K562 (cell line): ENCODE measurements around the gene SLC32A1. TPM values are rescaled to one million over a fixed set of nuclear protein-coding genes. Genes with fewer than 3 reads are reported as not detected.

Source experiments
- ATAC-seq: fragments of 200-7000 bp; cut with Tn5 transposase; 3 replicates; pipeline ENCODE4 v1.9.1; 2020; ENCODE audit warnings: moderate library complexity
- BruUV-seq: library from RNA; stranded (reverse); fragments of 400-500 nt; replicated peaks from 2 replicates; lab custom pipeline; 2021; lab: Mats Ljungman, UMichigan
- CTCF ChIA-PET: fragments of 300-600 bp; formaldehyde crosslinking; extraction: SDS; loops from one replicate; lab custom pipeline; 2021; ENCODE audit warnings: low intra/inter-chr PET ratio; lab: Yijun Ruan, JAX
- POLR2A ChIA-PET: fragments of 300-600, 350-650 bp; sonication (Branson Sonifier 250); formaldehyde crosslinking; extraction: SDS; loops from one replicate; lab custom pipeline; 2021; ENCODE audit warnings: antibody characterized with exemption, inconsistent platforms; lab: Yijun Ruan, JAX
- DNase-seq, 4 experiments: peaks; one replicate each; pipeline versions ENCODE4 v3.0.0 to v3.0.0-alpha.2; 2011 to 2018; ENCODE audit warnings: low spot score in 3 of 4, mixed read lengths in 3 of 4; ENCODE audit errors: extremely low read depth in 1 of 4
- FAIRE-seq: peaks from 2 replicates; lab custom pipeline; 2011; peaks lifted over from hg19 to GRCh38; lab: Jason Lieb, UNC
- H2AFZ ChIP-seq: 2 replicates; pipeline ENCODE4 v1.6.0; 2011; ENCODE audit warnings: low read depth, low read length, control low read depth, inconsistent platforms
- H3K27ac ChIP-seq: fragments of 200-600 bp; 3 replicates; pipeline ENCODE4 v1.8.0; 2011; ENCODE audit warnings: low read depth, mild to moderate bottlenecking, control low read depth, inconsistent platforms, low read length, moderate library complexity, mixed read lengths; ENCODE audit errors: extremely low read depth
- H3K27me3 ChIP-seq, 2 experiments: fragments of 300-600 bp in 1 of 2; 2 replicates in 1 of 2; 3 replicates in 1 of 2; pipeline versions ENCODE4 v1.6.0 to v1.8.0; 2011; ENCODE audit warnings: inconsistent platforms in 2 of 2, low read length in 2 of 2, mild to moderate bottlenecking in 1 of 2, mixed read lengths in 1 of 2, moderate library complexity in 1 of 2; ENCODE audit not compliant: control insufficient read depth in 2 of 2, insufficient read depth in 2 of 2
- H3K36me3 ChIP-seq: fragments of 300-600 bp; 3 replicates; pipeline ENCODE4 v1.8.0; 2011; ENCODE audit warnings: mild to moderate bottlenecking, low read length, inconsistent platforms; ENCODE audit not compliant: control insufficient read depth, insufficient read depth
- H3K4me1 ChIP-seq, 2 experiments: fragments of 200-600 bp in 1 of 2; replicated peaks in 1 of 2; 2 replicates in 1 of 2; 3 replicates in 1 of 2; pipeline versions ENCODE4 v1.5.1 to v1.8.0; 2011; ENCODE audit warnings: inconsistent platforms in 2 of 2, low read length in 2 of 2, mild to moderate bottlenecking in 1 of 2, mixed read lengths in 1 of 2, moderate library complexity in 1 of 2; ENCODE audit not compliant: control insufficient read depth in 2 of 2, insufficient read depth in 2 of 2
- H3K4me2 ChIP-seq: 2 replicates; pipeline ENCODE4 v1.6.1; 2011; ENCODE audit warnings: low read length, control low read depth, inconsistent platforms, mixed read lengths; ENCODE audit not compliant: insufficient read depth
- H3K4me3 ChIP-seq: fragments of 200-600 bp; sonication (generic), shearing (Covaris generic); 2 replicates; pipeline ENCODE4 v1.5.1; 2016; ENCODE audit warnings: control low read depth, inconsistent platforms
- H3K79me2 ChIP-seq: fragments of 200-600 bp; 3 replicates; pipeline ENCODE4 v1.8.0; 2011; ENCODE audit warnings: low read length, inconsistent platforms; ENCODE audit not compliant: control insufficient read depth, insufficient read depth
- H3K9ac ChIP-seq, 2 experiments: 2 replicates each; pipeline versions ENCODE4 v1.6.0 to v1.6.1; 2011; ENCODE audit warnings: low read depth in 2 of 2, low read length in 2 of 2, control low read depth in 1 of 2, inconsistent platforms in 1 of 2, mild to moderate bottlenecking in 1 of 2, mixed read lengths in 1 of 2; ENCODE audit not compliant: insufficient read depth in 1 of 2
- H3K9me1 ChIP-seq: one replicate; pipeline ENCODE4 v1.6.0; 2011; ENCODE audit warnings: inconsistent platforms, mild to moderate bottlenecking, low read length, moderate library complexity; ENCODE audit not compliant: control insufficient read depth, insufficient read depth
- H3K9me3 ChIP-seq: replicated peaks from 2 replicates; pipeline ENCODE4 v1.5.1; 2011; ENCODE audit warnings: low read depth, low read length, inconsistent platforms; ENCODE audit not compliant: control insufficient read depth, insufficient read depth
- H4K20me1 ChIP-seq: replicated peaks from 2 replicates; pipeline ENCODE4 v1.6.1; 2011; ENCODE audit warnings: low read length, inconsistent platforms, mixed read lengths; ENCODE audit not compliant: control insufficient read depth, insufficient read depth
- ARHGAP35 ChIP-seq: fragments of 450-650 bp; IDR thresholded peaks from 2 replicates; pipeline ENCODE4 v1.6.1; 2018; ENCODE audit not compliant: partially characterized antibody
- ETV1 ChIP-seq: fragments of 450-650 bp; conservative IDR thresholded peaks from 2 replicates; pipeline ENCODE4 v1.6.1; 2016; ENCODE audit warnings: missing genetic modification characterization, control low read depth, low read depth, missing compliant biosample characterization
- FOXJ2 ChIP-seq: fragments of 200-800 bp; sonication (Bioruptor generic); IDR thresholded peaks from 2 replicates; pipeline ENCODE4 v1.6.1; 2016; ENCODE audit warnings: missing genetic modification characterization, missing compliant biosample characterization
- GABPB1 ChIP-seq: sonication (generic); formaldehyde crosslinking; IDR thresholded peaks from 2 replicates; pipeline ENCODE4 v1.8.0; 2022; ENCODE audit warnings: mild to moderate bottlenecking, missing genetic modification reagents
- HOMEZ ChIP-seq: fragments of 250-450 bp; sonication (Bioruptor Pico); IDR thresholded peaks from 2 replicates; pipeline ENCODE4 v1.4.0; 2020; ENCODE audit warnings: mild to moderate bottlenecking, moderate library complexity
- IRF2 ChIP-seq: sonication (generic); formaldehyde crosslinking; IDR thresholded peaks from 2 replicates; pipeline ENCODE4 v1.8.1; 2022; ENCODE audit warnings: mild to moderate bottlenecking, missing genetic modification reagents
- MTA3 ChIP-seq: fragments of 450-650 bp; formaldehyde crosslinking; IDR thresholded peaks from 2 replicates; pipeline ENCODE4 v1.6.1; 2017; ENCODE audit warnings: mild to moderate bottlenecking, borderline replicate concordance
- SIRT6 ChIP-seq: IDR thresholded peaks from one replicate; pipeline ENCODE4 v1.6.1; 2012; ENCODE audit warnings: low read depth, mild to moderate bottlenecking, control low read depth, inconsistent platforms, low read length, moderate library complexity
- ZFP30 ChIP-seq: fragments of 250-450 bp; sonication (Bioruptor Pico); IDR thresholded peaks from 2 replicates; pipeline ENCODE4 v1.8.0; 2022; ENCODE audit warnings: moderate library complexity, mild to moderate bottlenecking, inconsistent platforms, borderline replicate concordance
- ZNF778 ChIP-seq: fragments of 450-650 bp; formaldehyde crosslinking; IDR thresholded peaks from 2 replicates; pipeline ENCODE4 v1.4.0; 2020; ENCODE audit warnings: mild to moderate bottlenecking, moderate library complexity
- ZZZ3 ChIP-seq: fragments of 450-650 bp; IDR thresholded peaks from 2 replicates; pipeline ENCODE4 v1.6.1; 2016; ENCODE audit warnings: antibody characterized with exemption, mild to moderate bottlenecking, moderate library complexity
- WGBS: fragments of 100-300 bp; shearing (Covaris generic); methylation state at CpG from one replicate; pipeline ENCODE4 v1.1.6; 2016; ENCODE audit warnings: low coverage, mixed read lengths; ENCODE audit not compliant: insufficient coverage; ENCODE audit errors: missing lambda C conversion rate; 5-methylcytosine and 5-hydroxymethylcytosine counted together
- in situ Hi-C: fragments of 300-500 bp; cut with MboI; formaldehyde crosslinking; loops from 4 replicates; pipeline ENCODE4 v1.15.0; 2018; ENCODE audit warnings: inconsistent platforms, mixed read lengths
- intact Hi-C: fragments of 100-400 bp; cut with micrococcal nuclease; formaldehyde crosslinking; loops from 2 replicates; pipeline ENCODE4 v1.14.2; 2022
- polyA plus RNA-seq, 8 experiments: library from polyadenylated mRNA; depleted of rRNA in 4 of 8; stranded (reverse) in 5 of 8; unstranded in 3 of 8; fragments of >200 nt; fragmentation: Nextera tagmentation in 2 of 8; fragmentation: Illumina TruSeq in 1 of 8; extraction: Ambion mirVana in 2 of 8; extraction: Trizol in 1 of 8; gene quantifications; 2 replicates each; pipeline versions ENCODE4 v1.2.1 to v1.2.3, GENCODE V29; 2011 to 2014; ENCODE audit warnings: inconsistent platforms in 1 of 8, missing spikeins in 1 of 8
- total RNA-seq, 7 experiments: library from RNA; depleted of rRNA in 6 of 7; stranded (reverse); fragments of >200 nt in 6 of 7; fragmentation: Illumina TruSeq in 2 of 7; extraction: Trizol in 2 of 7; gene quantifications; 2 replicates each; pipeline versions ENCODE4 v1.2.1 to v1.2.3, GENCODE V29; 2011 to 2021; ENCODE audit warnings: low replicate concordance in 1 of 7

Gene SLC32A1
- total and polyA plus RNA-seq, 9 of the 15 experiments (the other 6 are each of a cell fraction or from before 2014, with no cell fraction given), result not detected

- Histone ChIP-seq H3K27ac (no peak overlapping the region), H4K20me1 (0 out of 2 replicates have a peak, but pooled peaks cover 2% of the 10 kb centered on the region), H3K4me3 (no peak overlapping the region), H3K36me3 (peaks cover 85% of the 10 kb centered on the region), H3K4me1 (no peaks in the 10 kb centered on the region), H3K9me3 (no peaks in the 10 kb centered on the region), H3K9me1 (peaks cover 4% of the 10 kb centered on the region), H2AFZ (no peak overlapping the region), H3K27me3 (no peaks in the 10 kb centered on the region), H3K4me2 (no peak overlapping the region), H3K9ac (no peak overlapping the region), H3K79me2 (no peaks in the 10 kb centered on the region)
- no peak for DNase-seq
- CTCF ChIA-PET, result no interaction called here
- WGBS, result 58% methylated on average over 1 of the region's 1 CpG
- no TSS peak for BruUV-seq
- FAIRE-seq, result no peak
- intact Hi-C loops, result no loop called here
- ATAC-seq, result no peak
- TF ChIP-seq ARHGAP35 (no peak), ZNF778 (CRISPR knock-in tag) (no peak), ZZZ3 (no peak), FOXJ2 (tag) (no peak), ETV1 (tag) (no peak), HOMEZ (CRISPR knock-in tag) (no peak), GABPB1 (CRISPR knock-in tag) (no peak), ZFP30 (no peak), MTA3 (no peak), IRF2 (no peak), SIRT6 (no peak)
- POLR2A ChIA-PET, result interaction anchor here (0.6 to 0.8 kb wide), 2 partner anchors 134 to 315 kb away, joined by 3 read pairs; no protein-coding TSS in a partner anchor
- in situ Hi-C loops, result no loop called here
These were observed 39.3 kb downstream of the SLC32A1 start for GRCh38 chr20:38763616-38764015.
